Renal cortical epithelial cell (primary cell): ENCODE data around the gene PAK1. TPM values are rescaled to one million over a fixed set of nuclear protein-coding genes. Genes with fewer than 3 reads are reported as not detected.

ENCODE experiments used
- DNase-seq: peaks from one replicate; pipeline ENCODE4 v3.0.0-alpha.2; 2011; ENCODE audit warnings: low read depth
- total RNA-seq: library from RNA; depleted of rRNA; stranded (reverse); fragments of >200 nt; gene quantifications from 2 replicates; pipeline ENCODE4 v1.2.3, GENCODE V29; 2014

Gene PAK1
- total RNA-seq, 1 donor from 2014 or later, result 30.0 TPM

- DNase-seq, result peak; percentile 42
Measured at GRCh38 chr11:77372726-77373125, 101.2 kb downstream of the PAK1 start.

- no peak for DNase-seq
Measured at GRCh38 chr11:77371646-77372045, 102.2 kb downstream of the PAK1 start.

DNA sequence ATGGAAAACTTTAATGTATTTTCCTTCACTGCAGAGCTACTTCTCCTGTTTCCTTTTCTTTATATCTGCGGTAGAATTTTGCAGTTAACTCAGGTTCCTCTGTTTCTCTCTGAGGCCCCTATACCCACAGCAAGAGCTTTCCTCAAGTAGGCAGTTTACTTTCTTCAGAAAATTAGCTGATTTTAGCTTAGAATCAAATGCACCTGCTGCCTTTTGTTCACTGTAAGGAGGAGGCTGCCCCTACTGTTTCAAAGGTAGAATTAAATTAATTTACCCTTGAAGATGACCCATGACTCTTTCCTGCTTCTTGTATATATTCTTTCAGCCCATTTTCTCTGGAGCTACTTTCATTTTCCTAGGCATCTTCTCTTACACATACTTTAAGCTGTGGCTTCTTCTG is 103.7 kb downstream of the PAK1 start:
- DNase-seq, result no peak

DNA sequence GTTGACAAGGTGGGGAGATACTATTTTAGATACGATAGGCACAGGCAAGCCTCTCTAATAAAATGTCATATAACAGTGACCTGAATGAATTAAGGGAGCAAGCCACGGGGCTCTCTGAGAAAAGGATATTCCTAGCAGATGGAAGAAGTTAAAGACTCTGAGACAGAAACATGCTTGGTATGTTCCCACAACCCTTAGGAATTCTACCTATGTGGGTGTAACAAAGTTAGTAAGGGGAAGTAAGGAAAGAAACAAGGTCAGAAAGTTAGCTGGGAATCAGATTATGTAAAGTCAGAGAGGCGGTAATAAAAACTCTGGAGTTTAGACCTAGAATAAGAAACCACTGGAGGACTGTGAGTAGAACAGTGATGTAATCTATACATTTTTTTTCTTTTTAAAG is 112.7 kb downstream of the PAK1 start:
- DNase-seq, result peak; percentile 84

GRCh38 chr11:77359481-77359880 is 114.4 kb downstream of the PAK1 start:
- peak; percentile 13 for DNase-seq

DNA sequence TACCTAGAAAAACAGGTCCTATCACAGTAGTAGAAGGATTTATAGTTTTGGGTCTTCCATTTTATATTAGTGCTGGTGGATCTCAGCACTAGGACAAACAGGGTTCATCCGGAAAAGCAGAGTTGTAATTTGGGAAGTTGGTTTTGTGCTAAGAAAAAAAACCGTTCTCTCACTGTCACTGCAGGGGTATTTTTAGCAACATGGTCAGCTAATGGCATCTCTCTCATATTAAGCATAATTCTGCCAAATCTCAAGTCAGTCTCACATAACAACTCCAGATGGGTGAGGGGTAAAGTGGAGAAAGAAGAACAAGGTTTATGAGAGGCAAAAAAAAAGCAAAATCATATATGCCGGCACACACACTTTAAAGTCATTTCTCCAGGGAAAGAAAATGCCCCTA is 120.8 kb downstream of the PAK1 start:
- no peak for DNase-seq

DNA sequence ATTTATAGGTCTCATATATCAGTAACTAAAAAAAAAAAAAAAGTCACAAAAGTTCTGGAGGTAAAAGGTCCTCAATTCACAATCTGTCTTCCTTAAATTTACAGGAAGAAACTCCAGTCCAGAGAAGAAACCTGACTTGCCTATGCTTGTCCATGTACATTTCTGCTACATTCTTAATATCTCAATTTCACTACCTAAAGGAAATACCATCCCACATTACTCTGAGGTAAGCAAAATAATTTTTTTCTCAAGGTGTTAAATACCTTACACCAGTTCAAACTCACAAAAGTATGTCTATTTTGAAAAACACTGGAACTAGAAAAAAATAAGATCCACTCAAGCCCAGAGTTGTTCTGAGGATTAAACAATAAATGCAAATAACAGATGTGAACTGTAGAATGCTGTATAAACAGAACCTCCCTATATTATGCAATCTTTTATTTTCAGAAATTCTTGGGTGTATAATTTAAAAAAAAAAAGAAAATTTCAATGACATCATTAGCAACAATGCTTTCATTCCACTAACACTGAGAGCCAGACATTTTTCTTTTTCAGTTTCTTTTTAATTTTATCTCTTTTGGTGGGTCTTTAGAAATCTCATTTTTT is 122.5 kb downstream of the PAK1 start:
- DNase-seq, result no peak

DNA sequence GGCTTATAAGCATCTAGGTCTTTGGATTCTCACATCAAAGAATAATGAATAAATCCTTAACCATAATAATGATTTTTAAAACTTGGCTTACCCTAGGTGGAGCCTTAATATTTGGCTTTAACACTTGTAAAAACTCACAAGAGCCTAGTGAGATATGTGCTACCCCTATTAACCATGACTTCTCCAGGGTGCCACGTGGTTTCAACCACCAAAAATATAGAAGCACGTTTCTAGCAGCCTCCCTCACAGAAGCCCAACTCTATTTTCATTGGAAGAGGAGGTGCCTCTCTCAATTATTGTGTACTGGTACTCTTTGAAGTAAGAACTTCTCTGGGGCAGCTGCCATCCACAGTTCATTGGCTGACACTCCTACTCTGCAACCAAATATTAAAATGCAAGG is 125.9 kb downstream of the PAK1 start:
- DNase-seq, result no peak

GRCh38 chr11:77346906-77347603 is 126.8 kb downstream of the PAK1 start:
- DNase-seq, result peak; percentile 72

GRCh38 chr11:77345621-77346020 is 128.3 kb downstream of the PAK1 start:
- DNase-seq, result peak; percentile 48

DNA sequence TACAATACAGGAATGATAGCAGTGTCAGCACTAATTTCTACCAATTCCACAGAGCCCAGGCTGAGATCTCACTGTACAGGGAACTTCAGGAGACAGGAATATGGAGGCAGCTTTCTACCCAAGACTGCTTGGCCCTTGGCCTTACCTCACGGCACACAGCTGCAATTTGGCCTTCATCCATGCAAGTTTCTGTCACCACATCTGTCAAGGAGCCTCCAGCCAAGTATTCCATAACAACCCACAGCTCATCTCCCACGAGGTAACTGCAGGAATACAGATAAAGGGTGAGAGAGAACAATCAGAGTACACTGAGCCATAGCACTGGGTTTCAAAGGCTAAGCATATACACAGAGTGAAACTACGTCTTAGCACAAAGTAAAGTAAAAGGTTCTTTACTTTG is 133.4 kb downstream of the PAK1 start:
- no peak for DNase-seq

DNA sequence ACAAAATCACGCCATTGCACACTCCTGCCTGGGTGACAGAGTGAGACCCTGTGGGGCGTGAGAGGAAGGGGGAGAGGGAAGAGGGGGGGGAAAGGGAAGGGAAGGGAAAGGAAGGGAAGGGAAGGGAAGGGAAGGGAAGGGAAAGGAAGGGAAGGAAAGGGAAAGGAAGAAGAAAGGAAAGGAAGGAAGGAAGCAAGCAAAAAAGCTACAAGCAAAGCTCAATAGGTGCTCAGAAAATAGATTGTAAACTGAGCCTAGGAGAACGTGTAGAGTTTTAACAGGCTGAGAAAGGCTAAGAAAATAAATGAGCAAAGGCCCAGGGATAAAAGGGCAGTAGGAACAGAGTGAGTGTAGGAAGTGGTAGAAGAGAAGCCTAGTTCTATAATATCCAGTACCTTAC is 141.6 kb downstream of the PAK1 start:
- DNase-seq, result no peak

DNA sequence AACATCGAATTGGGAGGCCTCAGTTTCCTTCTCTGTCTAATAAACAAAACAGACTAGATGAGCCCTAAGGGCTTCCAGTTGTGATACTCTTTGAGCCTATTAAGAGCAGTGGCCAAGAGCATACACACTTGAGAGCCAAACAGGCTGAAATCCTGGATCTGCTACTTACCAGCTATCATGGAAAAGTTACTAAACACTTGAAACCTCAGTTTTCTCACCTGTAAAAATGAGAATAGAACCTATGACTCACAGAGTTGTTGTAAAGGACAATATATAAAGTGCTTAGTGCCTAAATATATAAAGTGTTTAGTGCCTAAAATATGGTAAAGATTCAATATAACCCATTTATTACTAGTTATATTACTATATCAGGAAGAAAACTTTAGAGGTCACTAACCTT is 148.7 kb downstream of the PAK1 start:
- DNase-seq, result no peak

- DNase-seq, result no peak
Measured at GRCh38 chr11:77324508-77324907, 149.4 kb downstream of the PAK1 start.

GRCh38 chr11:77322926-77323590 is 150.8 kb downstream of the PAK1 start:
- DNase-seq, result peak; percentile 72

DNA sequence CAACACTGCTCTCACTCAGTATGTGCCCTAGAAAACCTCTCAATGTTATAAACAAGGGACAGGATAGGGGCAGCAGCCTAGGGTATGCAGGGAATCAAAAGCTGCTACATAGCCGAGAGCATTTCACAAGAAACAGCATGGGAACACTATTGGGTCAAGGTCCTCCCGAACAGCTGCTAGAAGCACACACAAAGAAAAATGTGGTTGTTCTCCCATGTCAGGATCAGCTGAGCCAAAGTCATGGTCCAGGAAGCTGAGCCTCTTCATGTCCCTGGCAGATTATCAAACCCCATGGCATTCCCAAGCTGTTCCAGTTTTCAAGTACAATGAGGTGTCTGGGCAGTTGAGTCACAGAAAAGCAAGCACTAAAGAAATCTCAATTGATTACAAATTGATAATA is 151.4 kb downstream of the PAK1 start:
- DNase-seq, result peak; percentile 90

DNA sequence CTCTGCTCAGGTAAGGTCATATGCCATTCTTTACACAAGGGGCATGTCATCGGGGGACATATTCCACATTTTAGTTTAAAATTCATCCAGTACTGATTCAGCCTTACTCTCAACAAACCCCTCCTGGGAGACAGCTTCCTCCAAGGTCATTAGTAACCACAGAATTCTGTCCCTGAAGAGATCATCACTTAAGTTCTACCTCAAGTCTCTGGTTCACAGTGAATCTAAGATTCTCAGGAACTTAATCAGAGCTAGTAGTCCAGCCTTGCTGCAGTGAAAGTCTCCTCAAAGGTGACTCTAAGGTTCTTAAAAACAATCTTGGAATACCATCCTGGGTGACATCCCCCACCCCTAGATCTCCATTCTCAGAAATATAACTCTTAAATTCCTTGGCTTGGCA is 153.5 kb downstream of the PAK1 start:
- DNase-seq, result peak; percentile 16

- DNase-seq, result no peak
Measured at GRCh38 chr11:77318600-77318999, 155.3 kb downstream of the PAK1 start.

DNA sequence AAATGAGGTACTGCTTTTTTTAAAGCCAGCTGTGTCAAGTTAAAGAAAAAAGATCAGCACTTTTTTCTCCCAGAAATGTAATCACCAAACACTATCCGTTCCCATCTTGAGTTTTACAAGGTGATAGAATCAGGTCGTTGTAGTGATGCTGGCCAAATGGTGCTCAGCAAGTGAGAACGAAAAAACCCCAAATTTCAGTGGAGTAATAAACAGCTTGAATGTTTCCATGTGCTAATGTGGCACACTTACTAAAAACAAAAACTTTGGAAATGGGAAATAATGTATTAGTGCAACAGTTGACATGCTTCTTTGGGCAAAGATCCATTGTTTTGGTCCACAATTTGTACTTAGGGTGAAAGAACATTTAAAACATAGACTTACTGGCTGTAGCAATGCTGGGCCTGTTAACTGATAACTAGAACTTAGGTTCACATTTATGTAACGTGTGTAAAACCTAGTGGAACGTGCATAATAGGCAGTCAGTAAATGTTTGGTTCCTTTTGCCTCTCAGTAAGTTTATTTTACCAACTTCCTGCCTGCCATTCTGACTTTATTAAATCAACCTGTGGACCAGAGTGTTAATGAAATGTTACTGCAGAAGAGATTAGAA is 157.1 kb downstream of the PAK1 start:
- DNase-seq, result peak; percentile 65

GRCh38 chr11:77312107-77312506 is 161.8 kb downstream of the PAK1 start:
- DNase-seq, result no peak

DNA sequence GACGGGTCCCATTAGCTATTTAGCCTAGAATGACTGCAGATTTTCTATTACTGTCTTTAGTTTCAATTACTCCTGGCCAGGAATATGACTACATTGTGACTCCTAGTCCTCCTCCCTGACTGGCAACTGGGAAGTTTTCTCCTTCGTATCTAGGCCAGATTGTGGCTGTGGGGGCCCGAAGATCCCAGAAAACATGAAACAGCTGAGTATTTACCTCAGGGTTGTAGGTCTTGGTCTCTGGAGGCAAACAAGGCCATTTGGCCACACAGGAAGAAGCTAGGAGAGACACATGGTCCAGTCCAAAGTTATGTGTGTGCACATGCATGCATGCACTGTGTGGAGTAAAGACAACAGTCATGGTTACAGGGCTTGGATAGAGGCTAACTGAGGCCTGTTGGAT is 162.2 kb downstream of the PAK1 start:
- no peak for DNase-seq

GRCh38 chr11:77310721-77311120 is 163.2 kb downstream of the PAK1 start:
- no peak for DNase-seq
